CD14-positive monocyte (primary cell): ENCODE results near the gene UBE2E3. TPM values are rescaled to one million over a fixed set of nuclear protein-coding genes. Genes with fewer than 3 reads are reported as not detected.

Experiments
- DNase-seq, 3 donors: peaks; one replicate each; pipeline ENCODE4 v3.0.0-alpha.2; 2011 to 2022
- H2AFZ ChIP-seq: 2 replicates; pipeline ENCODE4 v1.6.0; 2012; ENCODE audit warnings: mild to moderate bottlenecking, low read depth, low read length, inconsistent platforms; ENCODE audit not compliant: insufficient read depth, poor library complexity, severe bottlenecking
- H3K27ac ChIP-seq, 2 donors: 1 replicate in 1 of 2; 2 replicates in 1 of 2; pipeline ENCODE4 v1.5.1; 2012 to 2013; ENCODE audit warnings: low read length in 2 of 2, control low read depth in 1 of 2, inconsistent platforms in 1 of 2, low read depth in 1 of 2, mild to moderate bottlenecking in 1 of 2
- H3K27me3 ChIP-seq, 2 donors: one replicate each; pipeline versions ENCODE4 v1.6.0 to v1.6.1; 2011 to 2013; ENCODE audit warnings: low read length in 2 of 2; ENCODE audit not compliant: control insufficient read depth in 2 of 2, insufficient read depth in 2 of 2
- H3K36me3 ChIP-seq, 2 donors: replicated peaks in 1 of 2; 1 replicate in 1 of 2; 2 replicates in 1 of 2; pipeline versions ENCODE4 v1.5.1 to v1.6.1; 2012 to 2013; ENCODE audit warnings: low read length in 2 of 2, control low read depth in 1 of 2, inconsistent platforms in 1 of 2, mild to moderate bottlenecking in 1 of 2; ENCODE audit not compliant: insufficient read depth in 2 of 2, control insufficient read depth in 1 of 2
- H3K4me1 ChIP-seq, 2 donors: 1 replicate in 1 of 2; 2 replicates in 1 of 2; pipeline versions ENCODE4 v1.5.1 to v1.6.1; 2012 to 2013; ENCODE audit warnings: low read length in 2 of 2, control low read depth in 1 of 2, inconsistent platforms in 1 of 2, mild to moderate bottlenecking in 1 of 2, moderate library complexity in 1 of 2; ENCODE audit not compliant: insufficient read depth in 2 of 2, control insufficient read depth in 1 of 2
- H3K4me2 ChIP-seq: replicated peaks from 2 replicates; pipeline ENCODE3; 2012; ENCODE audit warnings: low read length, moderate library complexity, mild to moderate bottlenecking; ENCODE audit not compliant: poor library complexity, severe bottlenecking; ENCODE audit errors: extremely low read depth
- H3K4me3 ChIP-seq, 3 experiments: fragments of 200-600 bp in 1 of 3; sonication (generic) in 1 of 3; replicated peaks in 1 of 3; 1 replicate in 2 of 3; 2 replicates in 1 of 3; pipeline ENCODE4 v1.5.1; 2011 to 2013; ENCODE audit warnings: low read length in 3 of 3, mild to moderate bottlenecking in 3 of 3, control low read depth in 2 of 3, low read depth in 2 of 3, inconsistent platforms in 1 of 3, moderate library complexity in 1 of 3
- H3K79me2 ChIP-seq: 2 replicates; pipeline ENCODE4 v1.6.0; 2012; ENCODE audit warnings: mild to moderate bottlenecking, control low read depth, inconsistent platforms, low read length, moderate library complexity; ENCODE audit not compliant: insufficient read depth
- H3K9ac ChIP-seq: 2 replicates; pipeline ENCODE4 v1.6.0; 2017; ENCODE audit warnings: low read length, mild to moderate bottlenecking; ENCODE audit not compliant: insufficient read depth, poor library complexity, severe bottlenecking
- H3K9me3 ChIP-seq, 2 donors: replicated peaks in 1 of 2; 1 replicate in 1 of 2; 2 replicates in 1 of 2; pipeline versions ENCODE4 v1.5.1 to v1.6.1; 2012 to 2013; ENCODE audit warnings: low read length in 2 of 2, control low read depth in 1 of 2; ENCODE audit not compliant: control insufficient read depth in 1 of 2, insufficient read depth in 1 of 2
- H4K20me1 ChIP-seq: 2 replicates; pipeline ENCODE4 v1.6.0; 2012; ENCODE audit warnings: mild to moderate bottlenecking, low read length, control low read depth, moderate library complexity; ENCODE audit not compliant: insufficient read depth
- H3K27ac Mint-ChIP-seq, 7 donors: one replicate each; pipeline ENCODE4 v1.8.0; 2020; ENCODE audit warnings: mild to moderate bottlenecking in 7 of 7, mixed read lengths in 7 of 7, moderate library complexity in 6 of 7, inconsistent platforms in 2 of 7
- H3K27me3 Mint-ChIP-seq, 3 donors: one replicate each; pipeline ENCODE4 v1.8.0; 2021 to 2022; ENCODE audit warnings: low read depth in 3 of 3, mild to moderate bottlenecking in 3 of 3, mixed read lengths in 3 of 3, moderate library complexity in 3 of 3, inconsistent platforms in 1 of 3
- H3K36me3 Mint-ChIP-seq, 2 donors: one replicate each; pipeline ENCODE4 v1.8.0; 2020; ENCODE audit warnings: mixed read lengths in 2 of 2, inconsistent platforms in 1 of 2, mild to moderate bottlenecking in 1 of 2
- H3K4me1 Mint-ChIP-seq: one replicate; pipeline ENCODE4 v1.8.0; 2020; ENCODE audit warnings: mild to moderate bottlenecking, mixed read lengths
- H3K4me3 Mint-ChIP-seq, 2 donors: one replicate each; pipeline ENCODE4 v1.8.0; 2020; ENCODE audit warnings: mild to moderate bottlenecking in 2 of 2, mixed read lengths in 2 of 2, moderate library complexity in 1 of 2
- H3K9me3 Mint-ChIP-seq, 7 donors: one replicate each; pipeline ENCODE4 v1.8.0; 2020 to 2022; ENCODE audit warnings: mixed read lengths in 7 of 7, mild to moderate bottlenecking in 6 of 7, moderate library complexity in 6 of 7, inconsistent platforms in 2 of 7
- CTCF ChIP-seq: fragments of 200-600 bp; IDR thresholded peaks from one replicate; pipeline ENCODE4 v1.8.0; 2022; ENCODE audit warnings: antibody characterized with exemption, mild to moderate bottlenecking
- WGBS: methylation state at CpG from one replicate; pipeline ENCODE4 v1.1.5; 2013; ENCODE audit warnings: missing lambda C conversion rate; ENCODE audit not compliant: insufficient coverage; 5-methylcytosine and 5-hydroxymethylcytosine counted together
- intact Hi-C, 2 donors: fragments of 100-400 bp; cut with micrococcal nuclease; formaldehyde crosslinking; loops; one replicate each; pipeline versions ENCODE4 v1.15.0 to v1.15.1; 2023
- polyA plus RNA-seq, 3 donors: library from polyadenylated mRNA; depleted of rRNA in 1 of 3; unstranded in 2 of 3; stranded (reverse) in 1 of 3; fragments of 300-500 nt in 2 of 3; fragments of >200 nt in 1 of 3; fragmentation: Illumina TruSeq in 2 of 3; gene quantifications; 1 replicate in 2 of 3; 2 replicates in 1 of 3; pipeline ENCODE4 v1.2.3, GENCODE V29; 2012 to 2021

The UBE2E3 gene
- polyA plus RNA-seq, 3 donors = 45.9 to 67.5 (median 52.1) TPM

- no peak overlapping the region for H3K4me3 ChIP-seq
- H3K79me2 ChIP-seq = peaks cover 30% of the 10 kb centered on the region
- intact Hi-C loops = no loop called here
- Mint-ChIP-seq H3K9me3 (no peaks in the 10 kb centered on the region), H3K27me3 (no peaks in the 10 kb centered on the region), H3K4me1 (peaks cover 26% of the 10 kb centered on the region), H3K4me3 (no peak overlapping the region), H3K36me3 (peaks cover 36 to 45% of the 10 kb centered on the region in 2 donors), H3K27ac (no peak overlapping the region)
- peaks cover 7% of the 10 kb centered on the region for H4K20me1 ChIP-seq
- no peak overlapping the region for H3K27ac ChIP-seq
- H3K9me3 ChIP-seq = no peaks in the 10 kb centered on the region
- DNase-seq = no peak
- no peak for TF ChIP-seq CTCF
- H3K4me2 ChIP-seq = no peak overlapping the region
- H2AFZ ChIP-seq = no peak overlapping the region
- no peaks in the 10 kb centered on the region for H3K27me3 ChIP-seq
- H3K4me1 ChIP-seq = peaks cover 9 to 22% of the 10 kb centered on the region in 2 donors
- peaks cover 10 to 34% of the 10 kb centered on the region in 2 donors for H3K36me3 ChIP-seq
- no peak overlapping the region for H3K9ac ChIP-seq
- WGBS = no CpG with 5 or more reads among the region's 2 CpGs
These were observed 6.7 kb downstream of the UBE2E3 start for GRCh38 chr2:180987146-180987545.

GRCh38 chr2:180990337-180990736 lies 9.9 kb downstream of the UBE2E3 start:
- no peak overlapping the region for H3K27ac Mint-ChIP-seq
- H3K4me3 ChIP-seq = no peak overlapping the region
- H2AFZ ChIP-seq = no peak overlapping the region
- H3K4me3 Mint-ChIP-seq = no peak overlapping the region
- H3K79me2 ChIP-seq = peaks cover 14% of the 10 kb centered on the region
- H3K27me3 Mint-ChIP-seq = no peaks in the 10 kb centered on the region
- no peak overlapping the region for H3K27ac ChIP-seq
- H3K9me3 Mint-ChIP-seq = no peaks in the 10 kb centered on the region
- H3K9me3 ChIP-seq = no peaks in the 10 kb centered on the region
- peaks cover 7% of the 10 kb centered on the region for H3K4me1 Mint-ChIP-seq
- H3K4me2 ChIP-seq = no peak overlapping the region
- H3K9ac ChIP-seq = no peak overlapping the region
- peaks cover 7% of the 10 kb centered on the region for H4K20me1 ChIP-seq
- H3K27me3 ChIP-seq = no peaks in the 10 kb centered on the region
- H3K36me3 ChIP-seq = peaks cover 11 to 48% of the 10 kb centered on the region in 2 donors
- no peak for DNase-seq
- TF ChIP-seq CTCF = no peak
- peaks cover 32 to 36% of the 10 kb centered on the region in 2 donors for H3K36me3 Mint-ChIP-seq
- no peaks in the 10 kb centered on the region for H3K4me1 ChIP-seq
- intact Hi-C loops = no loop called here
- no CpG with 5 or more reads among the region's 3 CpGs for WGBS
